ENCODE measurements around the gene PPP1R27. TPM values are rescaled to one million over a fixed set of nuclear protein-coding genes. Genes with fewer than 3 reads are reported as not detected.

PPP1R27 gene
- total RNA-seq, 1 experiment from 2014 or later, result not detected

DNA sequence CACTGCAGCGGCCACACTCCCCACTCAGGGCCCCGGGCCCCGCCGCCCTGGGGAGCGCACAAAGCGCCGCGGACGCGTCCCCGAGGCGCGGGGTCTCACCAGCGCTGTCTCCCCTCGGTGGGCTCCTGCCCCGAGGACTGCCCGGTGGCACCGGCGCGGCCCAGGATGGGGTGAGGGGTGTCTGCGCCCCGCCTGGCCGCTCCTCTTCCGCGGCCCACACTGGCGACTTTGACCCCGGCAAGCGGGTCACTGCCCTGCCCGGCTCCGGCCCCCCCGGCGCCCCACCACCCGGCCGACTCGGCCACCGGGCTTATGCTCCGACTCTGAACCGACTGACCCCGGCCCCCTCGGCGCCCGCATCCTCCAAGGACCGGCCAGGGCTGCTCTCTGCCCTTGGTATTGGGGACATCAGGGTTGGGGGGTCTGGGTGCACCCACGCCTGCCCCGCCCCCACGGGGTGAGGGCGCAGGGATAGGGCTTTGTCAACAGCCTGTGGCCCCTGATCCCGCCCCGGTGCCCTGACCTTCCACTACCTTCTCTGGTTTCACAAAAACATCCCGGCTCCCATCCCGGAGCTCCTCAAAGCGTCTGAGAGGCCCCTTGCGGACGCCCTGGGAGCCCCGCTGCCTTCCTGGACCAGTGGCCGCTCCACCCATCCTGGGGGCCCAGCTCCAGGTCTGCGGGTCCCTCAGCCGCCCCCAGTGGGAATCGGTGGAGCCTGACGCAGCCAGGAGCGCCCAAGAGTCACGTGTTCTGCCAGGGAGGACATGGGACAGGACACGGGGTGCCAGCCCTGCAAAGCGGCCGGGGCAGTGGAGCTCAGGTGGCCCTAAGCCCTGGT, 30.1 kb downstream of the PPP1R27 start:
- H3K27me3 ChIP-seq (replicated peaks; ENCODE audit: insufficient read depth, low read depth, low read length, poor library complexity), result peaks cover 96% of the 10 kb centered on the region
- ChIA-PET CTCF (no interaction called here), POLR2A (ENCODE audit: low non-redundant PET) (no interaction called here)
- no peak overlapping the region for H3K27ac ChIP-seq (ENCODE audit: low read depth, low read length, poor library complexity, severe bottlenecking)
- intact Hi-C loops (cut with micrococcal nuclease; ENCODE audit: unreplicated experiment), result no loop called here
- H3K4me3 ChIP-seq (ENCODE audit: low read depth, low read length, poor library complexity, severe bottlenecking), result no peak overlapping the region
- BruUV-seq (replicated peaks), result no TSS peak
- DNase-seq (ENCODE audit: low spot score), result no peak
- TF ChIP-seq, protein P1, sequence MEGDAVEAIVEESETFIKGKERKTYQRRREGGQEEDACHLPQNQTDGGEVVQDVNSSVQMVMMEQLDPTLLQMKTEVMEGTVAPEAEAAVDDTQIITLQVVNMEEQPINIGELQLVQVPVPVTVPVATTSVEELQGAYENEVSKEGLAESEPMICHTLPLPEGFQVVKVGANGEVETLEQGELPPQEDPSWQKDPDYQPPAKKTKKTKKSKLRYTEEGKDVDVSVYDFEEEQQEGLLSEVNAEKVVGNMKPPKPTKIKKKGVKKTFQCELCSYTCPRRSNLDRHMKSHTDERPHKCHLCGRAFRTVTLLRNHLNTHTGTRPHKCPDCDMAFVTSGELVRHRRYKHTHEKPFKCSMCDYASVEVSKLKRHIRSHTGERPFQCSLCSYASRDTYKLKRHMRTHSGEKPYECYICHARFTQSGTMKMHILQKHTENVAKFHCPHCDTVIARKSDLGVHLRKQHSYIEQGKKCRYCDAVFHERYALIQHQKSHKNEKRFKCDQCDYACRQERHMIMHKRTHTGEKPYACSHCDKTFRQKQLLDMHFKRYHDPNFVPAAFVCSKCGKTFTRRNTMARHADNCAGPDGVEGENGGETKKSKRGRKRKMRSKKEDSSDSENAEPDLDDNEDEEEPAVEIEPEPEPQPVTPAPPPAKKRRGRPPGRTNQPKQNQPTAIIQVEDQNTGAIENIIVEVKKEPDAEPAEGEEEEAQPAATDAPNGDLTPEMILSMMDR (conservative IDR thresholded peaks at IDR 0.05; ENCODE audit: low read depth, low read length), result no peak
- peak; percentile 98 for TF ChIP-seq EZH2 (IDR thresholded peaks at IDR 0.05; ENCODE audit: borderline replicate concordance, low read depth, low read length, poor library complexity, severe bottlenecking)
- H3K9me3 ChIP-seq (ENCODE audit: low read depth, low read length, poor library complexity, severe bottlenecking), result no peaks in the 10 kb centered on the region
- no peaks in the 10 kb centered on the region for H3K36me3 ChIP-seq (ENCODE audit: insufficient read depth, low read length, poor library complexity, severe bottlenecking)
- no peaks in the 10 kb centered on the region for H3K4me1 ChIP-seq (ENCODE audit: insufficient read depth, low read length, poor library complexity, severe bottlenecking)

DNA sequence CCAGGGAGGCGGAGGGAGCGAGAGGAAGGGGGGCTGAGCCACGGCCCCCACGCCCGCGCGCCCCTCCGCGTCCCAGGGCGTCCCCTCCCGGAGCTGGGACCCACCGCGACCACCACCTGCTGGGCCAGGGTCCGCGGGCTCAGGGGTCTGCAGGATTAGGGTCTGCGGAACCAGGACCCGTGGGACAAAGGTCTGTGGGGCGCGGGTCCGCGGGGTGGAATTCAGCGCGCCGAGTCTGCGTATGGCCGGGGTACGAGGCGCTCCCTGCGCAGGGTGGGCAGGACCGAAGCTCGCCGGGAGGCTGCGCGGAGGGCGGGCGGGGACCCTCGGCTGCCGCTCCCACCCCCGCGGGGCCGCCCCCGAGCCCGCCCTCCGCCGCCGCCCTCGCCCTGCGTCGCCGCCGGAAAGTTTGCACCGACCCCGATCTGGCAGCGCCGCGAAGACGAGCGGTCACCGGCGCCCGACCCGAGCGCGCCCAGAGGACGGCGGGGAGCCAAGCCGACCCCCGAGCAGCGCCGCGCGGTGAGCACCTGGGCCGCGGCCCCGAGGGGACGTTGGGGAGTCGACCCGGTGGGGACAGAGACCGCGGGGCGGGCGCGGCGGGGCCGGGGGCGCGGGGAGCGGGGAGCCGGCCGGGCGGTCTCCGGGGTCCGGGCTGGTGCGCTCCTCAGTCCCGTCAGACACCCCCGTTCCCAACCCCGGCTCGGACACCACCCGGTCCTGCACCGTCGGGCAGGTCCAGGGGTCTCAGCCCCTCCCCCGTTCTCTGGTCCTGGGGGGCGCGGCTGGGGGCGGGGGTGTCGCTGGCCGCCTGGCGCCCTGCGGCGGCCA, 30.9 kb downstream of the PPP1R27 start, which contains the start of gene GCGR:
GCGR (plus strand) TSS at position 423 of the 831 bp plus-strand sequence. CDS start 4,869 bp downstream, outside the sequence.
- H3K4me1 ChIP-seq (ENCODE audit: insufficient read depth, low read length, poor library complexity, severe bottlenecking), result no peaks in the 10 kb centered on the region
- ChIA-PET POLR2A (ENCODE audit: low non-redundant PET) (no interaction called here), CTCF (no interaction called here)
- no TSS peak for BruUV-seq (replicated peaks)
- intact Hi-C loops (cut with micrococcal nuclease; ENCODE audit: unreplicated experiment), result no loop called here
- no peak for DNase-seq (ENCODE audit: low spot score)
- H3K36me3 ChIP-seq (ENCODE audit: insufficient read depth, low read length, poor library complexity, severe bottlenecking), result no peaks in the 10 kb centered on the region
- H3K27ac ChIP-seq (ENCODE audit: low read depth, low read length, poor library complexity, severe bottlenecking), result no peak within 1 kb of the TSS
- peaks cover 90% of the 10 kb centered on the region for H3K27me3 ChIP-seq (replicated peaks; ENCODE audit: insufficient read depth, low read depth, low read length, poor library complexity)
- no peaks in the 10 kb centered on the region for H3K9me3 ChIP-seq (ENCODE audit: low read depth, low read length, poor library complexity, severe bottlenecking)
- peak within 1 kb of the TSS; percentile 7 for H3K4me3 ChIP-seq (ENCODE audit: low read depth, low read length, poor library complexity, severe bottlenecking)
- TF ChIP-seq EZH2 (IDR thresholded peaks at IDR 0.05; ENCODE audit: borderline replicate concordance, low read depth, low read length, poor library complexity, severe bottlenecking), result peak; percentile 48
- TF ChIP-seq, protein P1 (conservative IDR thresholded peaks at IDR 0.05; ENCODE audit: low read depth, low read length), result no peak

DNA sequence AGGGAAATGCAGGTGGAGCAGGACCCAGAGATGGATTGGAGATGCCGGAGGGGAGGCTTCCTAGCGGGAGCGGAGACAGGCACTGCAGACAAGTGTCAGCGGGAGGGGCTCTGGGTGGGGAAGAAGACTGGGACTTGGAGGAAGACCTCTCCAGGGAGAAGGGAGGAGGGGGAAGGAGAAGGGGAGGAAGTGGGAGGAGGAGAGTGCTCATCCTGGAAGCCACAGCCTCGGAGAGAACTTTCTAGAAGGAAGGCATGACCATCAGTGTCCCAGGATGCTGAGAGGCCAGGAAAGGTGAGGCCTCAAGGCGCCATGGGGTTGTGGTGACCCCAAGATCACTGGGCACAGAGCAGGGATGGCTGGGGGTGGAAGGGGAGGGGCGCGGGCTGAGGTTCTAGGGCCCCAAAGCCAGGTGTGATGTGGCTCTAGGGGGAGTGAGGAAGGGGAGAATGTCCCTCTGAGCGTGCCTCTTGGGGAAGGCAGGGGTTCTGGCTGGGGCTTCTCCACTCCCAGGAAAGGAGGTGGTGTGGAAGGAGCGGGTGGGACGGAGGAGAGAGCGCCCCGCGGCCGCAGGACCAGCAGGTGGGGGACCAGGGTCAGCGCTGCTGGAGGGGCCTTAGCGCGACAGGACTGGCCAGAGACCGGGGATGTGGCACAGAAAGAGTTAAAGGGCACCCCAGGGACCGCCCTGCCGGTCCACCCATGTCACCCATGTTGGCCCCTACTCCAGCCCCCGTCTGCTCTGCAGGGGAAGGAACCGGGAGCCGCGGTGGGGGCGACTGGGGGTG, 31.8 kb downstream of the PPP1R27 start:
- intact Hi-C loops (cut with micrococcal nuclease; ENCODE audit: unreplicated experiment), result no loop called here
- Histone ChIP-seq H3K36me3 (ENCODE audit: insufficient read depth, low read length, poor library complexity, severe bottlenecking) (no peaks in the 10 kb centered on the region), H3K4me3 (ENCODE audit: low read depth, low read length, poor library complexity, severe bottlenecking) (no peak overlapping the region), H3K27me3 (replicated peaks; ENCODE audit: insufficient read depth, low read depth, low read length, poor library complexity) (peaks cover 85% of the 10 kb centered on the region), H3K9me3 (ENCODE audit: low read depth, low read length, poor library complexity, severe bottlenecking) (no peaks in the 10 kb centered on the region), H3K4me1 (ENCODE audit: insufficient read depth, low read length, poor library complexity, severe bottlenecking) (no peaks in the 10 kb centered on the region), H3K27ac (ENCODE audit: low read depth, low read length, poor library complexity, severe bottlenecking) (no peak overlapping the region)
- ChIA-PET POLR2A (ENCODE audit: low non-redundant PET) (no interaction called here), CTCF (no interaction called here)
- TF ChIP-seq, protein P1 (conservative IDR thresholded peaks at IDR 0.05; ENCODE audit: low read depth, low read length), result no peak
- no peak for TF ChIP-seq EZH2 (IDR thresholded peaks at IDR 0.05; ENCODE audit: borderline replicate concordance, low read depth, low read length, poor library complexity, severe bottlenecking)
- BruUV-seq (replicated peaks), result no TSS peak
- DNase-seq (ENCODE audit: low spot score), result no peak
